NCI-H2081 treated with DMSO at 0.1 percent for 48 hours (cell line): ENCODE measurements around the gene PLCB1.
"Not testable (repeated sequence)": the region's sequence is repeated elsewhere in the genome, so short reads cannot be mapped to it uniquely, and the experiment has no call there.

ENCODE experiments used
- DNase-seq: peaks from one replicate; lab custom pipeline; 2025; lab: John Stamatoyannopoulos, UW

The PLCB1 gene

GRCh38 chr20:8545212-8545611 is 413.1 kb downstream of the PLCB1 start:
- no peak for DNase-seq

DNA sequence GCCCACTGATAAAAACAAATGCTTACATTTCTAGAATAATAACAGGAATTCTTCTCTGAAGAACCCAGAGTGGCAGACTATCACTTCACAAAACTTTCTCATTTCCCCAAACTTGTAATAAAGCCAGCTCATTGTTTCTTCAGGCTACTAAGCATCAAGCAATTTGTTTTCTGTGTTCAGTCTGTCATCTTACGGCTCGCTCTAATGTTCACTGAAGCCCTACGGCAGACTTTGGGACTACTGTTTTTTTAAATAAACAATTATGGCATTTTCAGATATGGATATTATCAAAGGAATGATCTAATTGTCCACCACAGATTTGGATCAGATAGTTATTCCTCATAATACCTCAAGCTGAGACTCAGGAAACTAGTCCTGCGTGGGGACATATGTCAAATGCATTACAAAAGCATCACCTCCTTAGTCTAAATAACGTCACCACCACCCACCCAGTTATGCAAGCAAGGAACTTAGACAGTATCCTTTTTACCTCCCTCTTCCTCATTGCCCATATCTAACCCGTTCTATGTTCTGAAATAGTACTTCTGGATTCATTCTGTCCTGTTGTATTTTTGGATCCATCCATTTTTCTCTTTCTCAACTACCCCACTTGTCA is 415.1 kb downstream of the PLCB1 start:
- DNase-seq: no peak

GRCh38 chr20:8547968-8548588 is 416.0 kb downstream of the PLCB1 start:
- no peak for DNase-seq

GRCh38 chr20:8549192-8549591 is 417.1 kb downstream of the PLCB1 start:
- DNase-seq: no peak

DNA sequence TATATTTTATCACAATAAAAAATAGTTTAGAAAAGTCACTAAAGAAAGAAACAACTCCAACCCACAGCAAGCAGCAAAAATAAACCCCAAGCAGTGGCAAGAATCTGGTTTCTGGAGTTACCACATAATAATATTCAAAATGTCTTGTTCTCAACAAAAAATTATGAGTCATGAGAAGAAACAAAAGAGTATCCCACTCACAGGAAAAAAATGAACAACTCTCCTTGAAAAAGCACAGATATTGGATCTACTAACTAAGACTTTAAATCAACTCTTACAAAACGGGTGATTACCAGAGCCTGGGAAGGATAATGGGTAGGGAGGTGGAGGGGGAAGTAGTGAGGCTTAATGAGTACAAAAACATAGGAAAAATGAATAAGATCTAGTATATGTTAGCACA is 425.6 kb downstream of the PLCB1 start:
- no peak for DNase-seq

DNA sequence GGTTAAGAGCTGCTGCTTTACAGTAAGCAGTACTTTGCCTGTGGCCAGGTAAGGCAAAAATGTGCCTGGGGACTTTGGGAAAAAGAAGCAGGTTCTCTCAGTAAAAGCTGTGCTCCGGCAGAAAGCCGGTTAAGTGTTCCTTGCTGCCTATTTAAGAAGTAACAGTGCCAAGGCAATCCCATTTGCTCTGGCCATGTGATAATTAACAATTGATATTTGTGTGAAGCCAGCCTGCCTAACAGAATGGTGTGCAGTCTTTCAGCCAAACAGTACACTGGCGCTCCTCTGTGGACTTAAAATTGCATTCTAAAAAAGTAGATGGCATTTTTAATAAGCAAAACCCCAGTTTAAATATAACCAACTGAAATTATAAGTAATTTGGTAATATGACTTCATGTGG is 430.3 kb downstream of the PLCB1 start:
- DNase-seq: no peak

DNA sequence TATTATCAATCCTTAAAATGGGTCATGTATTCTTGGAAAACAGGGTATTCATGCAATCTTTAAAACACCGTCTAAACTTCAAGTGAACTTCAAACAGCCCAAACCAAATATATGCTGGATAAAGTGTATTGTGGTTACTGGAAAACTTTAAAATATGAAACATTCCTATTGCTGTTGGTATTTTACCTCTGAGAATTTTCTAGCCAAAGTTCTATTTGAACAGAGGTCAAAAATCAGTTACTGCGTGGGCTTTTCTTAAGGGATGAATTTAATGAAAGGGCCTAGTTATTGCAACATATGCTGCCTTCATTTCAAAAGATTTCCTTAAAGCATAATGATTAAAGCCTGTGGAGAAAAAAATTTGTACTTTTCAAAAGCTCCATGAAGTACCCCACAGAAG is 436.0 kb downstream of the PLCB1 start:
- DNase-seq: no peak

DNA sequence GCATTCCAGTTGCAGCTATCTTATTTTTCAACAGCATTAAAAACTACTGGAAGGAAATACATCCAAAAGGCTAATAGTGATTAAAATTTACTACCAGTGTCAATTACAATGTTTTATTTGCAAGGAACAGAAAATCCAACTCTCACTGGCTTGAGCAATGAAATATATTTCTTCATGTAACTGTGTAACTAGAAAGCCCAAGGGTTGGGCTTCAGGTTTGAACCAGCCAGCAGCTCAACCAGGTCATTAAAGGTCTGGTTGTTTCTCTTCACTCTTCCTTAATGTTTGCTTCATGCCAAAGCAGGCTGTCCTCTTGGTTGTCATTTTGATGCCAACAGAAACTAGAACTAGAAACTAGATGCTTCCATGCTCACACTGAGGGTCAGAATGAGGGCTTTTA is 437.7 kb downstream of the PLCB1 start:
- no peak for DNase-seq

DNA sequence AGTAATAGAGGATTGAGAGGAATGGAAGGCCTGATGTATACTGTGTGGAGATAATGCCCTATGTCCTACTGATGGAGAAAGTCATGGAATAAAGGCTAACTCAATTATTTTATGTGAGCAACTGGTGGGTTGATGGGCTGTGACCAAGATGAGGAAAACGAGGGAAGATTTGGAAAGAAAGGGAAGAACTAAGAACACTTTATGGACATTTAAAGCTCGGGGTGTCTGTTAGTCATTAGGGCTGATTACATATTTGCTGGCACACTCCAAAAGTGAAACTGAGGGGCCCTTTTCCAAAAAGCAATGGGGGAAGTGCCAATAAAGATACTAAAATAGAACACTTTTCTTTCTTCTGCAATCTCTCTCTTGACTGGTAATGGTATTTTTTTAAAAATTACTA is 439.5 kb downstream of the PLCB1 start:
- DNase-seq: no peak

DNA sequence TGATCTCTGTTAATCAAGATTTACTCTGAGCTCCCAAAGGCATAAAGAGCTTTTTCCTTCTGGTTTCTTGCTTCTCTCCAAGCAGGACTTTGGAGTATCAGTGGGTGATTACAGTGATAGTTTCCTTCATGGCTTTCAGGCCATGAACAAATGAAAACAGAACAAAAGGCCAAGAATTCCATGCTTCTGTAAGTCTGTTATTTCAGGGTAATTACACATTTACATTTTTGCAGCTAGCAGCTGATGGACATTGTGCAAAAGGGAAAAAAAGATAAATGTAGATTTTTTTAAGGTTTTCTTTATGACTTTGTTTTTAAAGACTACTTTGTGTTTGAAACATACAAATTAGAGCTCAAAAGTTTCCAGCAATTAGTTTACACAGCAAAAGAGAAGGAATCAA is 441.6 kb downstream of the PLCB1 start:
- no peak for DNase-seq

- DNase-seq: no peak
These were observed 443.0 kb downstream of the PLCB1 start for GRCh38 chr20:8575114-8575513.

DNA sequence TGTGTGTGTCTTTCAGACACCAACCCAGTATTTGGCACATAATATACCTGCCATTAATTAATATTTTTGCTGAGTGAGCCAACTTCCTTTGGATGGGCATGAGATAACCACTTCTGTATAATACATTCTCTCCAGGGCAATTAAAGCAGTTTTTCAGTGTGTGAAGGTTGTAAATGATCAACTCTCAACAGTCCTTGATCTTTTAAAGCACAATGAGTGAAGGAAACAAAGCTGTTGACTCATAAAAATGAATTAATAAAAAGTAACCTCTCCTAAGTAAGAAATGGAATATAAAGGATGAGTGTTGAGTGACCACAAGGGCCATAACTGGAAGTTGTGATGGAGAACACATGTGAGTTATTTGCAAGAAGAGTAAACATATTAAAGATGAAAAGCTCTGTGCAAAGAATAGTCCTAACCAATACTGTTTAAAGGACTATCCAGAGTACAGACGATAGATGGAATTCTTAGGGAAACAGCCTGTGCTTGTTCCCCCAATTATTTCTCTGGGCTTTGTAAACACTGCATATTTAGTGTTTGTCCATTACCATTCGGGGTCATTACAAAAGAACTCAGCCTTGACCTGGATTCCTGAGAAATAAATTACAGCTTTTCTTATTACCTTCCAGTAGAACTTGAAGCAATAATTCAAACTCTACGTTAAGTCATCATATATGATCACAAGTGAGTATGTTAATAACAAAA is 446.2 kb downstream of the PLCB1 start:
- no peak for DNase-seq

DNA sequence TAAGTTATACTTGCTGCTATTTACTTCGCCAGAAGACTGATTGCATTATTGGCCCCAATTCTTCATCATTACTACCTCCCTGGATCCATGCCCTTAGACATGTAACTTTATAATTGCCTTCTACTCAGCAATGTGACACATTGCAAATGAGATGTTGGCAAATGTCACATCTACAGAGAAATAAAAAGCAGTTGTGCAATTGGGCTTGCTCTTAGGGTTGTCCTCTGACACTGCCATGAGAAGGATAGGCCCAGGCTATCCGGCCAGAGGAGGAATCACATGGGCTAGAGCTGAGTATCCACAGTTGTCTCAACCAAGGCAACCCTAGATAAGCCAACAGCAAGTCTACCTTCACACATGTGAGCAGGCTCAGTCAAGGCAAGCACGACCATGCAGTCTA is 447.0 kb downstream of the PLCB1 start:
- DNase-seq: no peak

DNA sequence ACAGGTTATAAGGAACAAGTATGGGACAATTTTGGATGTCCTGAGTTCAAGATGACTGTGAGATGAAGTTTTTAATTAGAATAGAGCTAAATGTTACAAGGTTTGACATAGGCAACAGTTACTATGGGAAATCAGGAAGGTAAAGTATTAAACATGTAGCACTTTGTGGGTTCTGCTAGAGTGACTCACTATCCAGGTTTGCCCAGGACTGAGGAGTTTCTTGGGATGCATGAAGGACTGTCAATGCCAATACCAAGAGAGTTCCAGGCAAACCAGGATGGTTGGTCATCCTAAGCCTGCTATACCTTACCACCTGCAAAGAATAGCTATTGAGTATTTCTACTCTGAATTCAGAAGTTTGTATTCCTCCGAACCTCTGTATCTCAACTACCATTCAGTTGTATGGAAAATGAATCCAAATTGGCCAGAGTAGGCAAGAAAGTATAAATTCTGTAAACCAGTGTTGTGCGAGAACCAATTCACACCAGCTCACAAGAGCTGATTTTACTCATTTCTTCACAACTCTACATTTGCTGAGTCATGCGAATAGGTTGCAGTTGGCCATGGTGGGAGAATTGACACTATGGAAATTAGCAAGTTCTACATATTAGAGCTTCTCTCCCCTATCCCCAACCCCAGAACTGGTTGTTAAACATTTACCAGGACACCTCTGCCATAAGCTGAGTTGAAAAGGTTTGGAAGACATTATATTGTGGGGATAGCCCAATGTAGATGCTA is 449.5 kb downstream of the PLCB1 start:
- DNase-seq: no peak

DNA sequence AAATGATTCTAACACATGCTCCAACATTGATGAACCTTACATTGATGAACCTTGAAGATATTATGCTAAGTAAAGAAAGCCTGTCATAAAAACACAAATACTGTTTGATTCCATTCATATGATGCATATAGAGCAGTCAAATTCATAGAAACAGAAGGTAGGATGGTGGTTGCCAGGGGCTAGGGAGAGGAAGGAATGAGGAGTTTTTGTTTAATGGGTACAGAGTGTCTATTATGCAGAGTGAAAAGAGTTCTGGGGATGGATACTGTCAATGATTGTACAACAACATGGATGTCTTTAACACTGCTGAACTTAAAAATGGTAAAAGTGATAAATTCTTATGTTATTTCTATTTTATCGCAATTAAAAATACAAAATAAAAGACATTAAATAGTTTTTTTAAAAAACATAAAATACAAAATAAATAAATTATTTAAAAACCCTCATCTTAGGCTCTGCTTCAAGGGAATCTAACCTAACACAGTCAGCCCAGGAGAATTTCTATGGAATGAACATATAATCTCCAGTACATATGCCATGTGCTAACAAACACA is 451.0 kb downstream of the PLCB1 start:
- DNase-seq: no peak

DNA sequence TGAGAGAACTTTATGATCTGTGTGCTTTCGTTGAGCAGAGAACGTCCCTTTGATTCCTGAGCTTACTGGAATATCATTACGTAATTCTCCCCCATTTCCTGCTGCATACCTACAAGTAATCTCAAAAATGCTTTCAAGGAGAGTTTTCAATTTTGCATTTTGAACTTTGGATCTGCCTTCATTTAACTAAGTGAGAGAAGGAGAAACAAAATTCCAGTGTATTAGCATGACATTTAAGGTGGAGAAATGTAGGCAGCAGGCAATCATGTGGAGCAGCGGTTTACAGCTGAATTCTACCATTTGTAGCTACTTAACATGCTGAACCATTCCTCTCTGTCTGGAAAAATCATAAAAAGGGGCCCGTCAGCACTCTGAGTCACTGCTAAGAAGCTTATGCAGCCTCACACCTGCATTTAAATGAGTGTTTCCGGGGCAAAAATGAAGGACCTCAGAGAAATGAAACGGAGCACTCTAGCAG is 451.5 kb downstream of the PLCB1 start:
- no peak for DNase-seq

- no peak for DNase-seq
These were observed 455.2 kb downstream of the PLCB1 start for GRCh38 chr20:8587251-8587650.

DNA sequence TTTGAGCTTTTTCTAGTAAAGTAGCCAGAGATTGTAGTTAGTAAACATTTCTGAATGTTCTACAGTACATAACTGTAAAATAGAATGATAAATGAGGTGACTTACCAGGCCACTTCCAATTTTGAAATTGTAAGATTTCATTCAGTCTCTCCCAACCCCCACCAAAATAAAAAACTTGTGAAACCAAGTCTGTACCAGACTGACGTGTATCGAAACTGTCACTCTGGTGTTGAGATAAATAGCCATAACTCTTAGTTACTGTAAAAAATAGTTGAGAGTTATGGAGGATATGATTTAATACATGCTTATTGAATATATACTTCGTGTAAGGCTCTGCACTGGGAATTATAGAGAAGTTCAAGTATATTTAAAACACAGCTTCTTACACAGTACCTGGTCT is 455.7 kb downstream of the PLCB1 start:
- DNase-seq: no peak

DNA sequence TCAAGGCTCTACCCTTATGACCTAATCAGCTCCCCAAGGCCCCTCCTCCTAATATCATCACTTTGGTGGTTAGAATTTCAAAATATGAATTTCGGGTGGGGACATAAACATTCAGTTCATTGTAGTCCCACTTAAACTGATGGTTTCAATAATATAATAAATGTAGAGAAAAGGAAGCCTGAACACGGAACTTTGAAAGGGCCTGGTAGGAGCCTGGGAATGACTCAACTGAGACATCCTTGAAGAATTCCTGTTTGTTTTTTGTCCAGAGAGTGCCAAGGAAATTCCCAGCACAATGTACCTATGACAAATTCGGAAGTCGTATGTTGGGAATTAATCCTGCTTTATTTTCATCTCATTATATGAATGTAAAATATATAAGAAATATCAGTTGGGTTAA is 457.9 kb downstream of the PLCB1 start:
- DNase-seq: no peak

DNA sequence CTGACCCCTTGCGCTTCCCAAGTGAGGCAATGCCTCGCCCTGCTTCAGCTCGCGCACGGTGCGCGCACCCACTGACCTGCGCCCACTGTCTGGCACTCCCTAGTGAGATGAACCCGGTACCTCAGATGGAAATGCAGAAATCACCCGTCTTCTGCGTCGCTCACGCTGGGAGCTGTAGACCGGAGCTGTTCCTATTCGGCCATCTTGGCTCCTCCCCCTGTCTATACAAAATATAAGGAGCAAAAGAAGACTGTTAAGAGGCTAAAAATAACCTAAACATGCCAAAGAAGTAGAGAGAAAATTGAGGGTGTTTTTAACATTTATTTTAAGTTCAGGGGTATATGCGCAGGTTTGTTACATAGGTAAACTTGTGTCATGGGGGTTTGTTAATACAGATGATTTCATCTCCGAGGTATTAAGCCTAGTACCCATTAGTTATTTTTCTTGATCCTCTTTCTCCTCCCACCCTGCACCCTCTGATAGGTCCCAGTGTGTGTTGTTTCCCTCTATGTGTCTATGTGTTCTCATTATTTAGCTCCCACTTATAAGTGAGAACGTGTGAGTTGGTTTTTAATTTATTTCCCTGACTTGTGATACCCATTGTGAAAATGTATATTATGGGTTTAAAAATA is 469.0 kb downstream of the PLCB1 start:
- not testable (repeated sequence) for DNase-seq

DNA sequence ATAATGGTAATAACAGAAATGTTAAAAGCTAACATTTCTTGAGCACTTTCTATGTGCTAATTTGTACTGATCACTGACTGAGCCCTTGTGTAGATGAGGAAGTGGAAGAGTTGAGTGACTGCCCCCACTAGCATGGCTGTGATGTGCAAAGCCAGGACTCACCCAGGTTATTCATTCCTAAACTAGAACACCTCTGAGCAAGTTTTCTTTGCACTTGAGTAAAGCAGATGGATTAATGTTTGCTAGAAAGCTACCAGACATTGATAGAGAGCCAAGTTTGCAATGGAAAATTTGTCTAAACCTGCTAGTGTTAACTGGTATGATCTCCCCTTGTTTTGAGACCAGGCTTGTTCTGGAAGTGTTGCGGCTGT is 469.5 kb downstream of the PLCB1 start:
- no peak for DNase-seq
